Middle frontal gyrus (tissue), 1 donor: Measurements from ENCODE around the gene CARMIL1.

Source experiments
- DNase-seq: peaks from one replicate; pipeline ENCODE4 v3.0.0-alpha.2; 2015; ENCODE audit warnings: low spot score; ENCODE audit errors: extremely low spot score

The CARMIL1 gene

GRCh38 chr6:25603251-25603650, 324.1 kb downstream of the CARMIL1 start:
- DNase-seq = no peak

- DNase-seq = no peak
Observed at GRCh38 chr6:25606151-25606550, 327.0 kb downstream of the CARMIL1 start.

GRCh38 chr6:25608558-25609174, 329.5 kb downstream of the CARMIL1 start:
- peak; percentile 18 for DNase-seq

DNA sequence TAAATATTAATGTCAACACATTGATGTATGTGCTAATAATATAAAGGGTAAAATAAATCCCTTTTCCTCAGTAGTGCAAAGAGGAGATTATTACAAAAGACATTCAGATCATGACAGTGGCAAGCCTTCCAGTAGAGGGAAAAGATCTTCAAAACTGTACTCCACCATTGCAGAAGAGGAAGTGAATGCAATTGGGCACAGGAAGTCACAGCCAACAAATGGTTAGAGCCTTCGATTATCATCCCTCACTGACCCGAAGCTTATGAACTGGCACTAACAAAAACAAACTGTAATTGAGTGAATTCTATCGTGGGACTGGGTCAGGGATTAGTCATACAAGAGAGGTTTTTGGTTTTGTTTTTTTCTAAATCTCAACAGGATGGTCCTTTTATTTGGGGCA, 333.5 kb downstream of the CARMIL1 start:
- no peak for DNase-seq

- no peak for DNase-seq
Observed at GRCh38 chr6:25613415-25613814, 334.2 kb downstream of the CARMIL1 start.

DNA sequence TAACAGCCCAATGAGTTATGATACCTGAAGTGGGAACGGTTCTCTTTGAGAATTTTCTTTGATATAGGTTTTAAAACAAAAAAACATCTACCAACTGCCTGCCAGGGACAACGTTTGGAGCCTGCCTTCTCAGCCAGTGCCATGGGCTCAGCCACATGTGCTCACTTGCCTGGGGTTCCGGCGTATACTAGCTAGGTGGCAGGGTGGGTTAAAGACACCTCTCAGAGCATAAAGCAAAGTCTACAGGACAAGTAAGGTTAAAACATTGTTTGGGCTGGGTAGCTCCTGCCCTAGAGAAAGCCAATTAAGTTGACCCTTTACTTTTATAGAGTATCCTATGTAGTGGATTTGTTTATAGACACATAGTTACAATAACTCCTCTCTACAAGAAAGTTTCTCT, 334.9 kb downstream of the CARMIL1 start:
- DNase-seq = no peak

GRCh38 chr6:25615471-25615870, 336.3 kb downstream of the CARMIL1 start:
- DNase-seq = peak; percentile 11

DNA sequence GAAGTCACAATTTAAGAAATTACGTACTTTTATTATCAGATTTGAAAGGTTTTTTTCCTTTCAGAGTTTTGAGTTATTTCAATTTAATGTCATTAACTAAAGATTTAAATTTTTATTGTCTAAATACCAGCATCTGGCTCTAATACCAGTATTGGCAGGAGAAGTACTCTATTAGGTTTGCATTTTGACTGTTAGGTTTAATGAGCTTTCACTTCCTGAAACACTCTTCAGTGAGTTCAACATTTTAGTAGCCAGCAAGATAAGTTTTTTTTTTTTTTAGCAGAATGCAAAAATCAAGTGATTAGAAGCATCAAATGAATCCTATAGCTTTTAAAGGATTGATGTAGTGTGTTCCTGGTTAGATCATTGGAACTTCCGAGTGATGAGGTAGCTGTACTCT, 338.8 kb downstream of the CARMIL1 start:
- DNase-seq = no peak

DNA sequence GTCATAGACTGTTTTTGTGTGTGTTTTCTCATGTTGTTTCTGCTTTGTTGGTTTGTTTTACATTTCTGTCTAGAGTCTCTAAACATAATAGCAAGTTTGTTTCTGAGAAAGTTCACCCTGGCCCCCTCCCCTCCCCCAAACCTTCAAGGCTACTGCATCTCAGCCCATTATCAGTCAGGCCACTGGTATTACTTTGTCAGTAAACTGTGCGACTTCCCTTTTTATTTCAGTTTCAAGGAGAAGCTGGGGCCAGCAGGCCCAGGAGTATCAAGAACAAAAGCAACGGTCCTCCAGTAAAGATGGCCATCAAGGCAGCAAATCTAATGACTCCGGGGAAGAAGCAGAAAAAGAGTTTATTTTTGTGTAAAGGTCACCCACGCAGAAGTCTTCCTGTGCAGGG, 340.0 kb downstream of the CARMIL1 start:
- DNase-seq = no peak

DNA sequence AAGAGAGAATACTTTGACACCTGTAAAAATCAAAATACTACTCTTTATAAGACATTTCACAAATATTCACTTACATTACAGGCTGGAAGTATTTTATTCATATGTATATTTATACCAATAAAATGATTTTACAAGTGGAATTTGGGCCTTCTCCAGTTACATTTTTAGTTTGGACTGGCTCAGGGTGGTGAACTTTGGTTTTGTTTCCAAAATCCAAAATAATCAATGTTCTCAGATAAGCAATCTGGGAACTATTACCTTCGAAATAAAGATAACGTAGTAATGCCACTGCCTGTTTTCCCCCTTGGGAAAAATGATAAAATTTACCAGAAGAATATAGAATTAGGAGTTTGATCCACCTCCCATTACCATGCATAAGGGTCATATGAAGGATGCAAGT, 341.2 kb downstream of the CARMIL1 start:
- DNase-seq = no peak

GRCh38 chr6:25623065-25623464, 343.9 kb downstream of the CARMIL1 start:
- no peak for DNase-seq

- no peak for DNase-seq
Observed at GRCh38 chr6:25623879-25624278, 344.7 kb downstream of the CARMIL1 start.

- DNase-seq = no peak
Observed at GRCh38 chr6:25627001-25627400, 347.8 kb downstream of the CARMIL1 start.

- no peak for DNase-seq
Observed at GRCh38 chr6:25628471-25629197, 349.5 kb downstream of the CARMIL1 start.

GRCh38 chr6:25629198-25629576, 350.0 kb downstream of the CARMIL1 start:
- no peak for DNase-seq

DNA sequence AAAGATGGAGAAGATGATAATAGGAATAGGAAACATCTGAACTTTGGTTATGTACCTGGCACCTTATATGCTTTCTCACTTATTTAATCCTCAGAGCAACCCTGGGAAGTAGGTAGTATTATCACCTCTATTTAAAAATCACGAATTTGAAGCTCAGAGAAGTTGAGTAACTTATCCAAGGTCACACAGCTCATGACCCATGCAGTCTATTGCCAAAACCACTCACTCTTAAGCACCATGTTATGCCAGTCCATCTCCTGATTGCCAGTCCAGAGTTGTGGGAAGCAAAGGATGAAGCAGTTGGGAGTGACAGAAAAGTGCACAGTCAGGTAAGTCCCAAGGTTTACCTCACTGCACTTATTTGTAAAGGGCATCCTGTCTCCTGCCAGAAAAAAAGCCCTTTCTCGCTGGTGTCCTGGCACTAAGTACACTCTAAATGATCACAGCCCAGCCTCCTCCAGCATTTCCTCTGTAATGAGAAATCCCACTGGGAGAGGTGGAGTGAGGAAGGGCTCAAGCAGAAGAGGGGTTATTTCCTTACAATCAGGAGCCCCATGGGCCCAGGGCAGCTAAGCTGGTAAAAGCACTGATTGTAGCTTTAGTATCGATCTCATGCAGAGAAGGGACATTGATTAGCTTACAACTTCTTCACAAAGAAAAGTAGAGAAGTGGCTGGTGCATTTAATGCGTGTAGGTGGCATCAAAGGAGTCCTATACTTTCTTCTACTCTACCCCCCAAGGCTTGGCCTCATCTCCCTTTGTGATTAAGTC, 351.5 kb downstream of the CARMIL1 start:
- DNase-seq = no peak

GRCh38 chr6:25635886-25636317, 356.7 kb downstream of the CARMIL1 start:
- no peak for DNase-seq

DNA sequence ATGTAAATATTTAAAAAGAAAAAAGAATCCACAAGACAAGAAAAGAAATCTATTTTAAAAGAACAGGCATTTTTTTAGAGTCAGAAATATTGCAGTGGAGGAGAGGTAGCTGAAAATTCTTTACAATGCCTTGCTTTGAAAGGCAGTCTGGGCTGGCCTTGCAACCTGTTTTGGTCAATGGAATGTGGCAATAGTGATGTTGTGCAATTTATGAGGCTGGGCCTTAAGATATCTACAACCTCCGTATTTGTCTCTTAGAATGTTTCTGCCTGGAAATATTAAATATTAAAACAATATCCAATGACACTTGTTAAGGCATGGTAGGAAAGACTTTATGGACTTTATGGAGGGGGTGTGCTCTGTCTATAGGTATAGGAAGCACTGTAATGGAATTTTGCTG, 358.0 kb downstream of the CARMIL1 start:
- DNase-seq = no peak

- DNase-seq = no peak
Observed at GRCh38 chr6:25637960-25638434, 358.8 kb downstream of the CARMIL1 start.

GRCh38 chr6:25639653-25640052, 360.5 kb downstream of the CARMIL1 start:
- no peak for DNase-seq

GRCh38 chr6:25640446-25640845, 361.3 kb downstream of the CARMIL1 start:
- DNase-seq = no peak

DNA sequence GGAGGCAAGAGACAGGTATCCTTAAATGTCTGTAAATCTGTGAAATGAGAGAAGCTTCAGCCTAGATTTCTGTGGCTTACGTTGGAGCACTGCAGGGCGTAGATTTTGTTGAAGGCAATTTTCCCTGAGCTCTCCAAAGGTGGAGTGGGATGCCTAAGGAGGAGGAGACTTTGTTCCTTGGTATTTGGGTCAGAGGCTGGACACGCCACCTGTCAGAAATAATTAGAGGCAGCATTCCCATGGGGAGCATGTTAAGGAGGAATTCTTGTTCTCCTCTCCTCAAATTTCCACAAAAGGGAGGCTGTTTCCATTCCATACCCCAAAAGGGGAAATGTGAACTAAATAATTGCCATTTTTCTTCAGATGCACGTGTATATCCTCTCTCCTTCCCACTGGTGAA, 361.7 kb downstream of the CARMIL1 start:
- DNase-seq = no peak
